Measurements from ENCODE around the gene MANSC4.

- TF ChIP-seq CTCF (IDR thresholded peaks at IDR 0.05) (no peak), POLR2A (IDR thresholded peaks at IDR 0.05) (no peak)
These were observed 16.1 kb upstream of the MANSC4 start for GRCh38 chr12:27796128-27796527.
